NB4 (cell line): ENCODE results near the gene SLCO4A1.
"Not testable (repeated sequence)": the region's sequence is repeated elsewhere in the genome, so short reads cannot be mapped to it uniquely, and the experiment has no call there.

Experiments used
- DNase-seq: peaks from one replicate; pipeline ENCODE4 v3.0.0; 2010; ENCODE audit warnings: low read depth
- H3K4me3 ChIP-seq: one replicate; pipeline ENCODE4 v1.5.1; 2011; ENCODE audit warnings: mild to moderate bottlenecking, low read depth, low read length, moderate library complexity
- CTCF ChIP-seq: IDR thresholded peaks from one replicate; pipeline ENCODE4 v1.5.1; 2012; ENCODE audit warnings: low read depth, low read length
- MAX ChIP-seq: IDR thresholded peaks from 2 replicates; pipeline ENCODE4 v1.6.1; 2011; ENCODE audit warnings: low read depth, low read length
- MYC ChIP-seq: IDR thresholded peaks from 2 replicates; pipeline ENCODE4 v1.6.1; 2011; ENCODE audit warnings: low read depth, low read length
- POLR2A ChIP-seq: IDR thresholded peaks from 2 replicates; pipeline ENCODE4 v1.6.1; 2011; ENCODE audit warnings: mild to moderate bottlenecking; ENCODE audit not compliant: insufficient read length; ENCODE audit errors: extremely low read depth

SLCO4A1 gene

DNA sequence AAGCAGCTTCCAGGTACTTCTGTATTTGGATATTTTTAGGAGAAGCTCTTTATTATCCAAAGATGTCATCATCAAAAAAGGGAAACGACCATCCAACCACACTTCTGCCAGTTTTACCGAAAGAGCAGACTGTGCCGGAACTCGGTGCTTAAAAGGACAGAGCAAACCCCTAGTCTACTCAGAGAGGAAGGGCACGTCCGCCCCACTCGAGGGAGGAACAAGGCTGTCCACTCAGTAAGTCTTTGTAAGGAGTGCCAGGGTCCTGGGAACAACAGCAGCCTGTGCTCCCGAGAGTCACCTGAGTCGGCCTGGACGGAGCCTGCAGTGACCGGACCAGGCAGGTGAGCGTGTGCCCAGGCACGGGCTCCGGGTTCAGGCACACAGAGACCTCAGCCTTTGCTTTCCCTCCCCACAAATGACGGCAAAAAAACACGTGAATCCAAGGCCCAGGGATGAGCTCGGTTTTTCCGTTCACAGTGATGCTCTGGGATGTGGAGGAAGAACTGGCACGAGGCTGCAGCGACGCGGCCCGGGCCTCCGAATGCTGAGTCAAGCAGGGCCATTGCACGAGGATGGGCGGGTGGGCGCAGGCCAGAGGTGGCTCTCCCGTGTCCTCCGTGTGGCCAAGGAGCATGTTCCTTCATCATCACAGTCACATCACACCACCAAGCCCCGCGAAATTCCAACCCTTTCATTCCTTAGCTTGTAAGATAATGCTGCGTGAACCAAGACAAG is 17.4 kb upstream of the SLCO4A1 start:
- TF ChIP-seq MYC (no peak), MAX (no peak), POLR2A (no peak), CTCF (no peak)
- DNase-seq, result no peak
- H3K4me3 ChIP-seq, result no peak overlapping the region

DNA sequence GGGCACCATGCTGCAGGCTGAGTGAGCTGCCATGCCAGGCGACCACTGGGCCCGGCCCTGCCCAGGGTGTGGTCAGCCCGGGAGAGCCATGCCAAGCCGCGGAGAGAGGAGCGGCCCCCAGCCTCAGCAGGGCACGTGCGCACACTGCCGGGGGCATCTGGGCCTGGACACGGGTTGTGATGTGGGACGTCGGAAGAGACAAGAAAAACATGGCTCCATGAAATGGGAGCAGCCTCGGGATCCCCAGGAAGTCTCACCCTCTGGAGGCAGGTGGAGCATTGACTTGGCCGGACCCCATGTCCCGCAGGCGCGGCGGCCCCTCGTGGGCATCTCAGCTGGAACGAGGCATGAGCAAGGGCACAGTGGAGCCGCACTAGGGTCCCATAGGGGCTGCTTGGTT is 16.8 kb upstream of the SLCO4A1 start:
- no peak for TF ChIP-seq CTCF
- TF ChIP-seq MYC, result no peak
- TF ChIP-seq MAX, result no peak
- TF ChIP-seq POLR2A, result no peak
- no peak overlapping the region for H3K4me3 ChIP-seq
- no peak for DNase-seq

DNA sequence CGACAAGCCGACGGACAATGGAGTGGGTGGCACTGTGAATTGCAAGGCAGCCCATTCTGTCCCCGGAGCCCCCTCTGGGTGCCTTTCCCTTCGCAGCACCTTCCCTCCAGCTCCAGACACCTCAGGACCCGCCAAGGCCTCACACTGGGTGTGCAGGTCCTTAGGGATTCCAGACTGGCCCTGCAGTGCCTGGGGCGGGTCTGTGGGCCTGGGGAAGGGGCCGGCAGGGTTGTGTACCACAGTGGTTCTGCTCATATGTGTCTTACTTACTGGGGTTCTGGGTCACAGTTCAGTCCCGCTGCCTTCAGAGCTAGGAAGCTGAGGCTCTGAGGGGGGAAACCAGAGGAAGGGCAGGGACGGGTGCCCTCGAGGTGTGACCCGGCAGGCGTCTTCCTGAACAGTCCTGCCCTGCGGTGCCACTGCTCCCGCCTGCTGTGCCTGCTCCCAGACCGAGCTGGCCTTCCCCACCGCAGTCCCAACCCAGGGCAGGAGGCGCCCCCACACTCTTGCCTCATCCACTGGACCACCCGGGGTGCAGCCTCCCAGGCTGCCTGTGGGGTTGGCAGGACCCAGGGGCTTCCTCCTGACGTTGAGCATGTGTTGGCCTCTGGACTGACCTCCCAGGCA is 16.3 kb upstream of the SLCO4A1 start:
- no peak overlapping the region for H3K4me3 ChIP-seq
- TF ChIP-seq POLR2A, result no peak
- TF ChIP-seq MYC, result no peak
- no peak for TF ChIP-seq CTCF
- TF ChIP-seq MAX, result no peak
- DNase-seq, result peak; percentile 47

- H3K4me3 ChIP-seq, result not testable (repeated sequence)
These were observed 14.9 kb upstream of the SLCO4A1 start for GRCh38 chr20:62627425-62627824.

GRCh38 chr20:62627901-62628612 is 14.2 kb upstream of the SLCO4A1 start:
- DNase-seq, result no peak
- H3K4me3 ChIP-seq, result no peak overlapping the region
- TF ChIP-seq MYC (no peak), CTCF (no peak), POLR2A (no peak), MAX (no peak)

More at GRCh38 chr20:62627425-62627824, 14.9 kb upstream of the SLCO4A1 start:
- DNase-seq, result not testable (repeated sequence)

- TF ChIP-seq POLR2A (no peak), MAX (no peak), CTCF (no peak), MYC (no peak)
- DNase-seq, result no peak
- no peak overlapping the region for H3K4me3 ChIP-seq
These were observed 13.6 kb upstream of the SLCO4A1 start for GRCh38 chr20:62628691-62629090.
